HG03108 (cell line): ENCODE results near the gene OR1F1.

Source experiments
- ATAC-seq: cut with Tn5 transposase; IDR thresholded peaks from one replicate; pipeline ENCODE4 v1.9.1; 2021; ENCODE audit warnings: moderate library complexity; ENCODE audit not compliant: unreplicated experiment

Gene OR1F1

DNA sequence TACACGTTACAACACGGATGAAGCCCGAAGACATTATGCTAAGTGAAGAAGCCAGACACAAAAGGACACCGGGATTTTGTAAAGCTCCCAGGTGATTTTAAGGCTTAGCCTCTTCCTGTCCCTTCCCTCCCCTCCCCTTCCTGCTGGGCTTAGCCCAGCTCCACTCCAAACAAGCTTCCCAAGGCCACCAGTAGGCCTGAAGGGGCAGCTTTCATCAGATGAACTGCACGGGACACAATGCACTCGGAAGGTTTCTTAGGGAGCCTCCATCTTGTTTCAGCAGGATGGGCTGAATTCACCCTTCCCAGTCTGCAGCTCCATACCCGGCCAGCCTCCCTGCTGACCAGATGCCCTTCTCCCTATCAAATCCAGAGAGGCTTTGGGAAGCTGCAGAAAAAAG, 58.0 kb downstream of the OR1F1 start:
- no peak for ATAC-seq

DNA sequence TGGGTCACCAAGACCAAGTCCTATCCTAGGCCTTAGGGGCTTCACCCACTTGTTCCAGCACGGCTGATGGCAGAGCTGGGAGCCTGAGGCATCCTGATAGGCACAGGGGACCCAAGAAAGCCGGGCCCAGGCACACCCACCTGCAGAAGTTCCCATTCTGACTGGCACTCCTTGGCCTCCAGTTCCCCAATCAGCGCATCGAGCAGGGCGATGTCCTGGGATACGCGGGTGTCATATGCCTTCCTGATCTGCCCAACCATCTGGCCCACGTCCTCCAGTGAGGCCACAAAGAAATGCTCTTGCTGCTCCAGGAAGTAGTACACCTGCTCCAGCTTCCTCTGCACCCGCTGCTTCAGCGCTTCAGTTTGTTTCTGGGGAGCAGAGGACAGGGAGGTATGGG, 58.9 kb downstream of the OR1F1 start:
- no peak for ATAC-seq

DNA sequence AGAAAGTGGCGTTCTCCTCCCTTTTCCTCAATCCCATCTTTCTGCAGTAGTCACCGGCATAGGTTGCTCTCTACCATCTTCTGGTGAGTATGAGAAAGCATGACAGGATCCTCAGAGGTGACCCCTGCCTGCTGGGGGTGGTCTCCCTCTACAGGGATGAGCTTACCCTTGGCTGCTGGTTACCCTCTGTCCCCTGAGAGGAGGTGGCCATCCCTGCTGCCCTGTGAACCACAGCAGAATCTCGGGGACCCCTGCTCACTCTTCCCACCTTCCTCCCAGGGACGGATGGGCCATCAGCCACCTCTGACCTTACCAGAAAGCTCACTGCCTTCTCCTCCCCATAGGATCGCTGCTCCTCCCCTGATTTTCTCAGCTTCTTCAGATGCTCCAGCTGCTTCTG, 60.6 kb downstream of the OR1F1 start:
- ATAC-seq, result no peak

DNA sequence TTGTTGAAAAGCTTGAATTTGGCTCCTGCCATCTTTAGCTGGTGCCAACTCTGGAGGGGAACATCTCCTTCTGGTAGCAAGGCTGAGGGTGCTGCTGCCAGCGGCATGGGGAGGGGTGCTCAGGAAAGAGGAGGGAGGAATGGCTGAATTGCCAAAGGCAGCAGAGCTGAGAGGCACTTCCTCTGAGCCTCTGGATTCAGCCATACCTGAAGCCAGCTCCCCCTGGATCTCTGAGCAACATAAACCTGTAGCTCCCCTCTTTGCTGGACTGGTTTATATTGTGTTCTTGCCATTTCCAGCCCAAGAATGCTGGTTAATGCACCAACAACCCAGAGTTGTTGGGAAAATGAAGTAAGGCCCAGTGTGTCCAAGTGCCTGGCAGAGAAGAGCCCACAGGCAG, 61.0 kb downstream of the OR1F1 start:
- ATAC-seq, result no peak

DNA sequence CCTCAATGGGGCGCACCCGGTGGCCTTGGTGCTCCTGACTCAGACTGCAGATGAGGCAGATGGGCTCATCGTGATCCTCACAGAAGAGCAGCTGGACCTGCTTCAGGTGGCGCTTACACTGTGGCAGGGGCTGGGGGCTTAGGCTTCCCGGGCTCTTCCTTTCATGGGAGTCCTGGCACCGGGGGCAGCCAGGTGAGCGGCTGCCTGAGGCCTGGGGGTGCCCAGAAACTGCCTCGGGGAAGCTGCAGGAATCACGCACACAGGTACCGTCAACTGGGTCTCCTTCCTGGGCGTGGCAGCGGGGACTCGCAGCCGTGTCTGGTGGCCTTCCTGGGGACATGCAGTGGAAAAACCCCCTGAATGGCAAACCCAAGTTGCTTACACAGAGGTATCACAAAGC, 61.4 kb downstream of the OR1F1 start:
- no peak for ATAC-seq

DNA sequence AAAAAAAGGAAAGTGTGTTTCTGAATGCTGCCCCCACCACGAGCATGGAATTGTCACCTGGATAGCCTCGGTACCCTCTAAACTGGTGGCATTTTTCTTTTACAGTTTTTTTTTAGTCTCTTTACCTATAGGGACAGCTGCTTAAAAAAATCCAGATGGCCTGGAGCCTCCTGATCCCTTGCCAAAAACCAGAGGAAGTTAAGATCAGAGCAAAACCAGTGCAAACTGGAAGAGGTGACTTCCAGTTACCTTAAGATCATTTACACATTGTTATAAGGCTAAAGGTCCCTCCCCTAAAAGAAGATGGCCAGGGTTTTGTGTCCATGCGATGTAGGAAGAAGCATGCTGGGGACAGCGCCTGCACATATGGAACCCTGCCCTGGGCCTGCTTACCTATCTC, 65.0 kb downstream of the OR1F1 start:
- no peak for ATAC-seq

DNA sequence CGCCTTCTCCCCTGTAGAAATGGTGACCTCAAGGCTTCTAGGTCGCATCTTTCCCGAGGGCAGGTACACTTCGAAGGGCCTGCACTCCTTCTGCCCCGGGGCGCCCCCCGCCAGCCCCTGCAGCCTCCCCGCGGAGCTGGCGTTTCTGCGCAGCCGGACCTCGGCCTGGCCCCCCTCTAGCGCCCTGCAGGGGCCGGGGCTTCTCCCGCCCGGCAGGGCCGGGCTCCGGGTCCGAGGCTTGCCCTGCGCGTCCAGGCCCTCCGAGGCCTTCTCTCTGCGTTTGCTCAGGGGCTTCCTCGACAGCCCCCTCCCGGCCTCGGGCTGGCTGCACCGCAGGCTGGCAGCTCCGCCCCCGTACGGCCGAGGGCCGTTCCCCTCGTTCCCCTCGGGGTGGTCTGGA, 66.3 kb downstream of the OR1F1 start:
- ATAC-seq, result no peak
